ENCODE results near the gene SEMA3A. TPM values are rescaled to one million over a fixed set of nuclear protein-coding genes. Genes with fewer than 3 reads are reported as not detected.

Gene SEMA3A
- total RNA-seq, 1 experiment from 2014 or later = 14.2 TPM

DNA sequence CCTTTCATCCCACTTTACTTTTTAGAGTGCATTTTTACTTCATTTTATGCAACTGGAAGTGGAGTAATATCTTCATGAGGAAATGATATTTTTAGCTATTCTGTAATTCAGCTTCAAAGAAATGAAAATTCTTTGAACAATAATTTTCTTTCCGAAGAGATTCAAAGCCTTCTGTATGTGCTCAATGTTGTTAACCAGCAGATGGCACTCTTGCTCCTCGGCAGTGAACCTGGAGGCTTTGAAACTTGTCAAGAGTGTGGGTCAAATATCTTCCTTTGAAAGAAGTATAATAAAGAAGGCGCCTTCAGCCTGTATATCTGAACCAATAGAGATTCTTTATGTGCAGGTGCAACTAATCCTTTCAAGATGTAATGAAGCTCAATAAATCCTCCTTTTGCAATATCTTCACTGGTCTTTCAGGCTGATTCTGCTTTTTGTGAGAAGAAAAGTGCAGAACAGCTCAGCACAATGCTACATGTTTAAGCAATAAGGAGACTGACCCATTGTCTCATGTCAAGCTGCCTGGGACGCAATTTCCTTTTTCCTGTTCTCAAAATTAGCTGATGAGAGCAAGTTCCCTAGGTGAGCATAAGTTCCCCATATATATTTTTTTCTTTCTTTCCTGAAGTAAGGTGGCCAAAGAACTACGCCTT lies 258.4 kb downstream of the SEMA3A start:
- Histone ChIP-seq H3K27me3 (ENCODE audit: insufficient read depth, low read length) (no peaks in the 10 kb centered on the region), H3K36me3 (ENCODE audit: control insufficient read depth in 1 of 2, insufficient read depth in 2 of 2, low read length in 2 of 2) (no peaks in the 10 kb centered on the region), H3K9ac (ENCODE audit: low read length) (no peak overlapping the region), H2AFZ (ENCODE audit: low read depth, low read length, poor library complexity, severe bottlenecking) (peak overlapping the region; percentile 81), H3K9me3 (ENCODE audit: control insufficient read depth in 1 of 2, insufficient read depth in 1 of 2, low read depth in 1 of 2, low read length in 2 of 2) (no peaks in the 10 kb centered on the region), H3K27ac (ENCODE audit: low read depth, low read length) (no peak overlapping the region), H3K4me2 (ENCODE audit: low read length) (no peak overlapping the region), H4K20me1 (ENCODE audit: insufficient read depth) (no peaks in the 10 kb centered on the region), H3K4me3 (replicated peaks in 1 of 2; ENCODE audit: low read depth in 1 of 2, low read length in 2 of 2) (no peak overlapping the region), H3K4me1 (ENCODE audit: control insufficient read depth in 1 of 2, insufficient read depth in 2 of 2, low read length in 2 of 2) (no peaks in the 10 kb centered on the region), H3K79me2 (ENCODE audit: insufficient read depth, low read length) (no peaks in the 10 kb centered on the region), H3K9me2 (ENCODE audit: insufficient read depth) (no peaks in the 10 kb centered on the region)
- BruUV-seq (replicated peaks) = no TSS peak
- peak; percentile 87 for ATAC-seq
- CTCF ChIA-PET = interaction anchor here (0.7 to 5.2 kb wide), 12 partner anchors 11 to 1894 kb away, joined by 3 to 72 read pairs (median 4); partner anchors contain the start of gene SEMA3A
- POLR2A ChIA-PET = no interaction called here
- TF ChIP-seq RAD21 (IDR thresholded peaks at IDR 0.05; ENCODE audit: low read depth) (peak; percentile 91), POLR2A (IDR thresholded peaks at IDR 0.05; ENCODE audit: borderline replicate concordance, extremely low read depth, insufficient read depth, insufficient read length) (no peak)
- TF ChIP-seq, protein P1, sequence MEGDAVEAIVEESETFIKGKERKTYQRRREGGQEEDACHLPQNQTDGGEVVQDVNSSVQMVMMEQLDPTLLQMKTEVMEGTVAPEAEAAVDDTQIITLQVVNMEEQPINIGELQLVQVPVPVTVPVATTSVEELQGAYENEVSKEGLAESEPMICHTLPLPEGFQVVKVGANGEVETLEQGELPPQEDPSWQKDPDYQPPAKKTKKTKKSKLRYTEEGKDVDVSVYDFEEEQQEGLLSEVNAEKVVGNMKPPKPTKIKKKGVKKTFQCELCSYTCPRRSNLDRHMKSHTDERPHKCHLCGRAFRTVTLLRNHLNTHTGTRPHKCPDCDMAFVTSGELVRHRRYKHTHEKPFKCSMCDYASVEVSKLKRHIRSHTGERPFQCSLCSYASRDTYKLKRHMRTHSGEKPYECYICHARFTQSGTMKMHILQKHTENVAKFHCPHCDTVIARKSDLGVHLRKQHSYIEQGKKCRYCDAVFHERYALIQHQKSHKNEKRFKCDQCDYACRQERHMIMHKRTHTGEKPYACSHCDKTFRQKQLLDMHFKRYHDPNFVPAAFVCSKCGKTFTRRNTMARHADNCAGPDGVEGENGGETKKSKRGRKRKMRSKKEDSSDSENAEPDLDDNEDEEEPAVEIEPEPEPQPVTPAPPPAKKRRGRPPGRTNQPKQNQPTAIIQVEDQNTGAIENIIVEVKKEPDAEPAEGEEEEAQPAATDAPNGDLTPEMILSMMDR (IDR thresholded peaks at IDR 0.05 in 2 of 3, conservative IDR thresholded peaks at IDR 0.05 in 1 of 3; ENCODE audit: borderline replicate concordance in 1 of 3, insufficient read depth in 1 of 3, low read depth in 2 of 3, low read length in 2 of 3) = peak; percentile 81 to 92 (median 89)
- DNase-seq (ENCODE audit: low read depth, low spot score) = peak; percentile 69
- RAD21 ChIA-PET (ENCODE audit: low non-redundant PET in 1 of 2, low total read pairs in 2 of 2, uncharacterized antibody in 2 of 2, unreplicated experiment in 2 of 2) = interaction anchor here (0.9 to 1.3 kb wide), 2 partner anchors 1088 to 1089 kb away, joined by 3 to 5 read pairs; no protein-coding TSS in a partner anchor
- intact Hi-C loops (cut with micrococcal nuclease) = loop anchor here (1.0 to 5.0 kb wide), 2 partner anchors 41 to 1087 kb away; no protein-coding TSS in a partner anchor

DNA sequence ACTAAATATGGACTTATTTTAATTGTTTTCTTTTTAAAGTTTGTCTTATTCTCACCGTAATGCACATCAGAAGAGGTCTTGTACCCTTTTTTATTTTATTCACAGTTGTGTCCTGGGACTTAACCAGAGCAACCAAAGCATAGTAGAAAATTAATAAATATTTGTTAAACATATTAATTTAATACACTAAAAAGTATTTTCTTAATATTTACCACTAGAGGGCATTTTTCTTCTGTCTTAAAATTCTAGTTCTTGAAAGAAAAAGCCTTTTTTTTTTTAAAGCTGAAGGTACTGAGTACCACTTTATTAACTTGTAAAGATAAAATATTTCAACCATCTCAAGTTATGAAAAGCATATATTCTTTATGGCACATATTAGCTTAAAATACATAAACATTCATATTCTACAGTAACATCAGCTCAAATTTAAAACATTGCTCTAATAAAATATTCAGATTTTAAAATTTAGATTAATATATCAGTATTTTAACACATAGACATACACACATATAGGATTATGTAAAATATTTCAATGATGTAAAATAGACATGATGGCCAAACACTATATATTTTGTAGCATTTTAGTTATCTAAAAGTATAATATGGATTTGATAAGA lies 260.4 kb downstream of the SEMA3A start:
- POLR2A ChIA-PET = no interaction called here

More for the DNA sequence above, 260.4 kb downstream of the SEMA3A start:
- Histone ChIP-seq H3K9ac (ENCODE audit: low read length) (no peak overlapping the region), H4K20me1 (ENCODE audit: insufficient read depth) (no peaks in the 10 kb centered on the region), H2AFZ (ENCODE audit: low read depth, low read length, poor library complexity, severe bottlenecking) (peak overlapping the region; percentile 81), H3K4me1 (ENCODE audit: control insufficient read depth in 1 of 2, insufficient read depth in 2 of 2, low read length in 2 of 2) (no peaks in the 10 kb centered on the region), H3K27ac (ENCODE audit: low read depth, low read length) (no peak overlapping the region), H3K79me2 (ENCODE audit: insufficient read depth, low read length) (no peaks in the 10 kb centered on the region), H3K4me2 (ENCODE audit: low read length) (no peak overlapping the region), H3K9me2 (ENCODE audit: insufficient read depth) (no peaks in the 10 kb centered on the region), H3K36me3 (ENCODE audit: control insufficient read depth in 1 of 2, insufficient read depth in 2 of 2, low read length in 2 of 2) (no peaks in the 10 kb centered on the region), H3K27me3 (ENCODE audit: insufficient read depth, low read length) (no peaks in the 10 kb centered on the region), H3K9me3 (ENCODE audit: control insufficient read depth in 1 of 2, insufficient read depth in 1 of 2, low read depth in 1 of 2, low read length in 2 of 2) (no peaks in the 10 kb centered on the region), H3K4me3 (replicated peaks in 1 of 2; ENCODE audit: low read depth in 1 of 2, low read length in 2 of 2) (no peak overlapping the region)
- TF ChIP-seq POLR2A (IDR thresholded peaks at IDR 0.05; ENCODE audit: borderline replicate concordance, extremely low read depth, insufficient read depth, insufficient read length) (no peak), EGR1 (IDR thresholded peaks at IDR 0.05; ENCODE audit: low read depth) (no peak), FOSL1 (IDR thresholded peaks at IDR 0.05; ENCODE audit: low read depth) (no peak), SIN3A (IDR thresholded peaks at IDR 0.05; ENCODE audit: low read depth) (no peak), CEBPB (IDR thresholded peaks at IDR 0.05; ENCODE audit: low read depth) (no peak), RAD21 (IDR thresholded peaks at IDR 0.05; ENCODE audit: low read depth) (peak; percentile 19; the same call in 1 of the 2 replicates)
- TF ChIP-seq, protein P1 (IDR thresholded peaks at IDR 0.05 in 2 of 3, conservative IDR thresholded peaks at IDR 0.05 in 1 of 3; ENCODE audit: borderline replicate concordance in 1 of 3, insufficient read depth in 1 of 3, low read depth in 2 of 3, low read length in 2 of 3) = peak in 1 of 3 experiments; percentile 12; a peak in 2 of 6 replicates
- TF ChIP-seq, protein P2, sequence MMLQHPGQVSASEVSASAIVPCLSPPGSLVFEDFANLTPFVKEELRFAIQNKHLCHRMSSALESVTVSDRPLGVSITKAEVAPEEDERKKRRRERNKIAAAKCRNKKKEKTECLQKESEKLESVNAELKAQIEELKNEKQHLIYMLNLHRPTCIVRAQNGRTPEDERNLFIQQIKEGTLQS (IDR thresholded peaks at IDR 0.05) = no peak
- TF ChIP-seq, protein P3, sequence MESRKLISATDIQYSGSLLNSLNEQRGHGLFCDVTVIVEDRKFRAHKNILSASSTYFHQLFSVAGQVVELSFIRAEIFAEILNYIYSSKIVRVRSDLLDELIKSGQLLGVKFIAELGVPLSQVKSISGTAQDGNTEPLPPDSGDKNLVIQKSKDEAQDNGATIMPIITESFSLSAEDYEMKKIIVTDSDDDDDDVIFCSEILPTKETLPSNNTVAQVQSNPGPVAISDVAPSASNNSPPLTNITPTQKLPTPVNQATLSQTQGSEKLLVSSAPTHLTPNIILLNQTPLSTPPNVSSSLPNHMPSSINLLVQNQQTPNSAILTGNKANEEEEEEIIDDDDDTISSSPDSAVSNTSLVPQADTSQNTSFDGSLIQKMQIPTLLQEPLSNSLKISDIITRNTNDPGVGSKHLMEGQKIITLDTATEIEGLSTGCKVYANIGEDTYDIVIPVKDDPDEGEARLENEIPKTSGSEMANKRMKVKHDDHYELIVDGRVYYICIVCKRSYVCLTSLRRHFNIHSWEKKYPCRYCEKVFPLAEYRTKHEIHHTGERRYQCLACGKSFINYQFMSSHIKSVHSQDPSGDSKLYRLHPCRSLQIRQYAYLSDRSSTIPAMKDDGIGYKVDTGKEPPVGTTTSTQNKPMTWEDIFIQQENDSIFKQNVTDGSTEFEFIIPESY (IDR thresholded peaks at IDR 0.05; ENCODE audit: extremely low read depth, insufficient replicate concordance, low read length) = no peak
- ATAC-seq (no peak), DNase-seq (ENCODE audit: low read depth, low spot score) (no peak)
- ChIA-PET CTCF (interaction anchor here (0.7 to 5.2 kb wide), 6 partner anchors 9 to 1090 kb away, joined by 3 to 72 read pairs (median 5); partner anchors contain the start of gene SEMA3A), RAD21 (ENCODE audit: low non-redundant PET in 1 of 2, low total read pairs in 2 of 2, uncharacterized antibody in 2 of 2, unreplicated experiment in 2 of 2) (no interaction called here)
- no TSS peak for BruUV-seq (replicated peaks)
- intact Hi-C loops (cut with micrococcal nuclease) = no loop called here
